ENCODE measurements around the gene DCAF7.

The DCAF7 gene

DNA sequence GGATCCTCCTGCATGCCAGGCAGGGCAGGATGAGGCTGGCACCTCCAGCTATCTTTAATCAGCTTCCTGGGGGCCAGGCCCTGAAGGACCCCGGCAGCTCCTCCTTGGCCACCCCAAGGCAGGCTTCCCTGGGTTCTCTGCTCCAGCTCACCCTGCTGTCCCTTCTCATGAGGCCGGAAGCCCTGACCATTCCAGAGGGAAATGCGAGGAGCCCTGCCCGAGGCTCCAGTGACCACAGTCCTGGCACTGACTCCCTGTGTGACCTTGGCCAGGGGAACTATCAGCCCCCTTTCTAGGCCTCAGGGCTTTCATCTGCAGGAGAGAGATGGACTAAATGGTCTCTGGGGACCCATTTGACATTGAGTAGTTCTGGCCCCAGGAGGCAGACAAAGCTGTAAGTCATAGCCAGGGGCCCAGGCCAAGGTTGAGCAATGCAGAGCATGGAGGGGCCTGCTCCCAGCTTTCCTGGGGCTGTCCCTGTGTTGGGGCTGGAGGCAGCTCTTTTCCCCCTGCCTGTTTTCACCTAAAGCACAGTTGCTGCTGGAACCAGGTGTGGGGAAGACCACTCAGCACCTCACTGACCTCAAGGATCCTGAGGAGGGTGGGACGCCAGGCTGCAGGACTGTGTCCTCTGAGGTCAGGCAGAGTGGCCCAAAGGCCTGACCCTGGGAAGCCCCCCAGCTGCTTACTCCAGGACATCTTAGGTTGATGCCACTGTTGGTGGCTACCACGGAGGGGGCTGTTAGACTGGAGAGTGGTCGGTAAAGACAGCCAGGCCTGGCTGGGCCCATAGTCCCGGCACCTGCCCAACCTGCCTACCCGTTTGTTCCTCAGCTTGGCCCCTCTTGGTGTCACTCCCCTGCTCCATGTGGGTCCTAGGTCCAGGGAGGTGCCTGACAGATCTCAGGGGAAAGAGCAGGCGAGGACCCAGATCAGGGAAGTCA, 19.0 kb upstream of the DCAF7 start:
- H3K4me3 ChIP-seq (replicated peaks; ENCODE audit: low read depth, low read length) = no peak overlapping the region
- no peak for DNase-seq (ENCODE audit: extremely low read depth, low read depth)
- TF ChIP-seq, protein P1, sequence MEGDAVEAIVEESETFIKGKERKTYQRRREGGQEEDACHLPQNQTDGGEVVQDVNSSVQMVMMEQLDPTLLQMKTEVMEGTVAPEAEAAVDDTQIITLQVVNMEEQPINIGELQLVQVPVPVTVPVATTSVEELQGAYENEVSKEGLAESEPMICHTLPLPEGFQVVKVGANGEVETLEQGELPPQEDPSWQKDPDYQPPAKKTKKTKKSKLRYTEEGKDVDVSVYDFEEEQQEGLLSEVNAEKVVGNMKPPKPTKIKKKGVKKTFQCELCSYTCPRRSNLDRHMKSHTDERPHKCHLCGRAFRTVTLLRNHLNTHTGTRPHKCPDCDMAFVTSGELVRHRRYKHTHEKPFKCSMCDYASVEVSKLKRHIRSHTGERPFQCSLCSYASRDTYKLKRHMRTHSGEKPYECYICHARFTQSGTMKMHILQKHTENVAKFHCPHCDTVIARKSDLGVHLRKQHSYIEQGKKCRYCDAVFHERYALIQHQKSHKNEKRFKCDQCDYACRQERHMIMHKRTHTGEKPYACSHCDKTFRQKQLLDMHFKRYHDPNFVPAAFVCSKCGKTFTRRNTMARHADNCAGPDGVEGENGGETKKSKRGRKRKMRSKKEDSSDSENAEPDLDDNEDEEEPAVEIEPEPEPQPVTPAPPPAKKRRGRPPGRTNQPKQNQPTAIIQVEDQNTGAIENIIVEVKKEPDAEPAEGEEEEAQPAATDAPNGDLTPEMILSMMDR (IDR thresholded peaks at IDR 0.05; ENCODE audit: low read depth, low read length, missing control alignments) = no peak

DNA sequence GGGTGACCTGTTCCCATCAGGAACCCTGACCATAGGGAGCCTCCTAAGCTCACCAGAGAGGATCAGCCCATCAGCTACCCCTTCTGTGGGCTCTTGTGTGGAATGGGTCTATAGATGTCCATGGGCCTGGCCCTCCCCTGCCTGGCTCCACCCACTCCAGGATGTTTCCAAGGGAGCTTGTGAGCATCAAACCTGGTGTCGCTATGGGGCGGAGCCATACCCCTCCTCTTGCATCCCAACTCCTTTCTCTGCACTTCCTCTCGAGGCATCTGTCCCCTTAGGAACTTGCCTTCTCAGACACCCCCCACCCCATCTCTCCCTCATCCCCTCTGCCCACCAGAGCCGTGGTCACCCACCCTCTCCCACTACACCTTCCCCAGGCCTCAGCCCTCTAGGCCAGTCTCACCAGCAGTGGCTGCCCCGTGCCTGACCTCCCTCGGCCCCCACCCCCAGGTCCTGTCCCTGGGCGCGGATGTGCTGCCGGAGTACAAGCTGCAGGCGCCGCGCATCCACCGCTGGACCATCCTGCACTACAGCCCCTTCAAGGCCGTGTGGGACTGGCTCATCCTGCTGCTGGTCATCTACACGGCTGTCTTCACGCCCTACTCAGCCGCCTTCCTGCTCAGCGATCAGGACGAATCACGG, 16.7 kb upstream of the DCAF7 start:
- TF ChIP-seq, protein P1 (IDR thresholded peaks at IDR 0.05; ENCODE audit: low read depth, low read length, missing control alignments) = no peak
- no peak for DNase-seq (ENCODE audit: extremely low read depth, low read depth)
- no peak overlapping the region for H3K4me3 ChIP-seq (replicated peaks; ENCODE audit: low read depth, low read length)

- H3K4me3 ChIP-seq (replicated peaks; ENCODE audit: low read depth, low read length) = no peak overlapping the region
- TF ChIP-seq, protein P1 (IDR thresholded peaks at IDR 0.05; ENCODE audit: low read depth, low read length, missing control alignments) = no peak
- DNase-seq (ENCODE audit: extremely low read depth, low read depth) = no peak
These were observed 16.2 kb upstream of the DCAF7 start for GRCh38 chr17:63534078-63534570.

DNA sequence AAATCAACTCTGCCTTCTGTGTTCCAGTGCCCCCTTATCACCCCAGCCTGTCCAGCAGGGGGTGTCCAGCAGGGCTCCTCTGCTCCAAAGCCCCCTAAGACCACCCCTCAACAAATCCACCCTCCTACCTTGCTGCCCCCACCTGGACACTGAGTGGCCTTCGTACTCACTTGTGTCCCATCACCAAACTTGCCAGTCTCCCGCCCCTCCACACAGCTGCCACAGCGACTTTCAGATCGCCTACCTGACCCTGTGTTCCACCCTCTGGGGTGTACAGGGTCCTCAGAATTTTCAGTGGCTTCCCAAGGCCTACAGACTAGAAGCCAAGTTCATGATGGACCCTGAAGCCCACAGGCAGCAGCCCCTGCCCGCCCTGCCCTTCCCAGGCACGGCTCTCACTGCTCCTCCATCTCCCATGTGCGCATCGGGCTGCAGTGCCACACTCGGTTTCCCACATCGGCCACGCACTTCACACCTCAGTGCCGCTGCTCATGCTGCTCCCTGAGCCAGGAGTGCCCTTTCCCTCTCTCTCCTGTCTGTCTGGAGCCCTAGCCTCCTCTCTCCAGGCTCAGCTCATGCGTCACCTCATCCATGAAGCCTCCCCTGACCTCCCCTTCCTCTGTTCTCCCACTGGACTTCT, 15.3 kb upstream of the DCAF7 start:
- H3K4me3 ChIP-seq (replicated peaks; ENCODE audit: low read depth, low read length) = no peak overlapping the region
- TF ChIP-seq, protein P1 (IDR thresholded peaks at IDR 0.05; ENCODE audit: low read depth, low read length, missing control alignments) = no peak
- DNase-seq (ENCODE audit: extremely low read depth, low read depth) = no peak

DNA sequence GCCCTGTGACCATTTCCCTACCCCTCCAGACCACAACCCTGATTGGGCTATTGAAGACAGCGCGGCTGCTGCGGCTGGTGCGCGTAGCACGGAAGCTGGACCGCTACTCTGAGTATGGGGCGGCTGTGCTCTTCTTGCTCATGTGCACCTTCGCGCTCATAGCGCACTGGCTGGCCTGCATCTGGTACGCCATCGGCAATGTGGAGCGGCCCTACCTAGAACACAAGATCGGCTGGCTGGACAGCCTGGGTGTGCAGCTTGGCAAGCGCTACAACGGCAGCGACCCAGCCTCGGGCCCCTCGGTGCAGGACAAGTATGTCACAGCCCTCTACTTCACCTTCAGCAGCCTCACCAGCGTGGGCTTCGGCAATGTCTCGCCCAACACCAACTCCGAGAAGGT, 14.6 kb upstream of the DCAF7 start:
- no peak overlapping the region for H3K4me3 ChIP-seq (replicated peaks; ENCODE audit: low read depth, low read length)
- no peak for DNase-seq (ENCODE audit: extremely low read depth, low read depth)
- TF ChIP-seq, protein P1 (IDR thresholded peaks at IDR 0.05; ENCODE audit: low read depth, low read length, missing control alignments) = no peak

- no peak overlapping the region for H3K4me3 ChIP-seq (replicated peaks; ENCODE audit: low read depth, low read length)
- TF ChIP-seq, protein P1 (IDR thresholded peaks at IDR 0.05; ENCODE audit: low read depth, low read length, missing control alignments) = no peak
- DNase-seq (ENCODE audit: extremely low read depth, low read depth) = no peak
These were observed 13.3 kb upstream of the DCAF7 start for GRCh38 chr17:63537001-63537400.

Data from HFF-Myc (cell line).